HCT116 (cell line): Measurements from ENCODE around the gene COQ10A.

Experiments used
- CEBPB ChIP-seq: IDR thresholded peaks from 2 replicates; pipeline ENCODE4 v1.6.1; 2012; ENCODE audit warnings: low read depth
- EZH2 ChIP-seq: fragments of 200-600 bp; sonication (generic); IDR thresholded peaks from 2 replicates; pipeline ENCODE4 v1.6.1; 2017; ENCODE audit warnings: antibody characterized with exemption, mixed run types
- JUND ChIP-seq: IDR thresholded peaks from 2 replicates; pipeline ENCODE4 v1.6.1; 2012
- MAX ChIP-seq: IDR thresholded peaks from 2 replicates; pipeline ENCODE4 v1.6.1; 2012
- POLR2A ChIP-seq: IDR thresholded peaks from 2 replicates; pipeline ENCODE4 v1.7.0; 2011; ENCODE audit warnings: borderline replicate concordance; ENCODE audit not compliant: insufficient read depth, insufficient read length; ENCODE audit errors: extremely low read depth
- POLR2AphosphoS5 ChIP-seq: IDR thresholded peaks from 2 replicates; pipeline ENCODE4 v1.6.1; 2011; ENCODE audit warnings: mild to moderate bottlenecking, low read depth, low read length, moderate library complexity
- REST ChIP-seq: IDR thresholded peaks from 2 replicates; pipeline ENCODE4 v1.6.1; 2012; ENCODE audit warnings: low read depth
- TCF7L2 ChIP-seq: IDR thresholded peaks from 2 replicates; pipeline ENCODE4 v1.7.0; 2011; ENCODE audit warnings: borderline replicate concordance, inconsistent platforms; ENCODE audit not compliant: insufficient read depth, insufficient read length; ENCODE audit errors: extremely low read depth
- YY1 ChIP-seq: IDR thresholded peaks from 2 replicates; pipeline ENCODE4 v1.6.1; 2011; ENCODE audit warnings: low read length, low read depth, moderate library complexity, mild to moderate bottlenecking; ENCODE audit not compliant: insufficient replicate concordance; ENCODE audit errors: extremely low read depth
- ZNF274 ChIP-seq: fragments of 200-500 bp; sonication (Bioruptor generic); IDR thresholded peaks from 2 replicates; pipeline ENCODE4 v1.6.1; 2014; ENCODE audit warnings: mild to moderate bottlenecking, low read depth, low read length, inconsistent platforms
- TF ChIP-seq, protein P1 (sequence below), 3 experiments: fragments of 200-600 bp in 1 of 3; sonication (generic) in 1 of 3; IDR thresholded peaks in 2 of 3; conservative IDR thresholded peaks in 1 of 3; 2 replicates each; pipeline ENCODE4 v1.5.1; 2012 to 2017; ENCODE audit warnings: low read depth in 2 of 3, low read length in 2 of 3, antibody characterized with exemption in 1 of 3, borderline replicate concordance in 1 of 3, control low read depth in 1 of 3, mild to moderate bottlenecking in 1 of 3, mixed read lengths in 1 of 3, mixed run types in 1 of 3, moderate library complexity in 1 of 3; ENCODE audit not compliant: insufficient read depth in 1 of 3
- TF ChIP-seq, protein P2 (sequence below): IDR thresholded peaks from 2 replicates; pipeline ENCODE4 v1.6.1; 2012

DNA sequence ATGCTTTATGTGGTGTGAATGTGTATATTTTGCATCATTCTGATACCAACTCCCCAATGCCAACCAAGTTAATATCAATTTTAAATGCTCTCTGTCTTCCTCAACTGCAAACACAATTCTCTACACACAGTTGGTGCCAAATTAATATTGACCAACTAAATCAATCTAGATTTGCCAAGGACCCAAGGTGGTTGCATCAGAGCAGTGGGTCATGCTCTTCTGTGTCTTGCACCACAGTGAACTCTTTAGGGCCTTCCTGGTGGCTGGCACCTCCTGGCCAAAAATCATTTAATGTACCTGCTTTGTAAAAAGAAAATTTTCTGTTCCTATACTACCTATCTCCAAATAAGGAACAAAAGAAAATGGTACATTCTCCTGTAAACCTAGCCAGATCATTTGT, 14.1 kb downstream of the COQ10A start:
- TF ChIP-seq, protein P1, sequence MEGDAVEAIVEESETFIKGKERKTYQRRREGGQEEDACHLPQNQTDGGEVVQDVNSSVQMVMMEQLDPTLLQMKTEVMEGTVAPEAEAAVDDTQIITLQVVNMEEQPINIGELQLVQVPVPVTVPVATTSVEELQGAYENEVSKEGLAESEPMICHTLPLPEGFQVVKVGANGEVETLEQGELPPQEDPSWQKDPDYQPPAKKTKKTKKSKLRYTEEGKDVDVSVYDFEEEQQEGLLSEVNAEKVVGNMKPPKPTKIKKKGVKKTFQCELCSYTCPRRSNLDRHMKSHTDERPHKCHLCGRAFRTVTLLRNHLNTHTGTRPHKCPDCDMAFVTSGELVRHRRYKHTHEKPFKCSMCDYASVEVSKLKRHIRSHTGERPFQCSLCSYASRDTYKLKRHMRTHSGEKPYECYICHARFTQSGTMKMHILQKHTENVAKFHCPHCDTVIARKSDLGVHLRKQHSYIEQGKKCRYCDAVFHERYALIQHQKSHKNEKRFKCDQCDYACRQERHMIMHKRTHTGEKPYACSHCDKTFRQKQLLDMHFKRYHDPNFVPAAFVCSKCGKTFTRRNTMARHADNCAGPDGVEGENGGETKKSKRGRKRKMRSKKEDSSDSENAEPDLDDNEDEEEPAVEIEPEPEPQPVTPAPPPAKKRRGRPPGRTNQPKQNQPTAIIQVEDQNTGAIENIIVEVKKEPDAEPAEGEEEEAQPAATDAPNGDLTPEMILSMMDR (IDR thresholded peaks at IDR 0.05 in 2 of 3, conservative IDR thresholded peaks at IDR 0.05 in 1 of 3; ENCODE audit: borderline replicate concordance in 1 of 3, insufficient read depth in 1 of 3, low read depth in 2 of 3, low read length in 2 of 3) = no peak
- no peak for TF ChIP-seq CEBPB
- TF ChIP-seq, protein P2, sequence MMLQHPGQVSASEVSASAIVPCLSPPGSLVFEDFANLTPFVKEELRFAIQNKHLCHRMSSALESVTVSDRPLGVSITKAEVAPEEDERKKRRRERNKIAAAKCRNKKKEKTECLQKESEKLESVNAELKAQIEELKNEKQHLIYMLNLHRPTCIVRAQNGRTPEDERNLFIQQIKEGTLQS = no peak
- TF ChIP-seq REST = no peak
- no peak for TF ChIP-seq JUND
- no peak for TF ChIP-seq EZH2
- no peak for TF ChIP-seq POLR2A
- TF ChIP-seq ZNF274 = no peak
- no peak for TF ChIP-seq POLR2AphosphoS5
- TF ChIP-seq YY1 = no peak
- no peak for TF ChIP-seq MAX
- TF ChIP-seq TCF7L2 = no peak
